Measurements from ENCODE around the gene TMEM238.

The TMEM238 gene

GRCh38 chr19:55354698-55355212, 29.3 kb downstream of the TMEM238 start, which contains the start of gene COX6B2:
Gene COX6B2, minus strand, starts transcription at chr19:55354719. Its CDS starts 198 bp downstream, at chr19:55354521.
- no peak for DNase-seq (ENCODE audit: low read depth)
- H3K4me3 ChIP-seq (ENCODE audit: low read depth, low read length) = peak within 1 kb of the TSS; percentile 28; the same call in 1 of the 2 replicates
- no peak for TF ChIP-seq CTCF (IDR thresholded peaks at IDR 0.05; ENCODE audit: insufficient read depth, low read depth, low read length, missing control alignments)

DNA sequence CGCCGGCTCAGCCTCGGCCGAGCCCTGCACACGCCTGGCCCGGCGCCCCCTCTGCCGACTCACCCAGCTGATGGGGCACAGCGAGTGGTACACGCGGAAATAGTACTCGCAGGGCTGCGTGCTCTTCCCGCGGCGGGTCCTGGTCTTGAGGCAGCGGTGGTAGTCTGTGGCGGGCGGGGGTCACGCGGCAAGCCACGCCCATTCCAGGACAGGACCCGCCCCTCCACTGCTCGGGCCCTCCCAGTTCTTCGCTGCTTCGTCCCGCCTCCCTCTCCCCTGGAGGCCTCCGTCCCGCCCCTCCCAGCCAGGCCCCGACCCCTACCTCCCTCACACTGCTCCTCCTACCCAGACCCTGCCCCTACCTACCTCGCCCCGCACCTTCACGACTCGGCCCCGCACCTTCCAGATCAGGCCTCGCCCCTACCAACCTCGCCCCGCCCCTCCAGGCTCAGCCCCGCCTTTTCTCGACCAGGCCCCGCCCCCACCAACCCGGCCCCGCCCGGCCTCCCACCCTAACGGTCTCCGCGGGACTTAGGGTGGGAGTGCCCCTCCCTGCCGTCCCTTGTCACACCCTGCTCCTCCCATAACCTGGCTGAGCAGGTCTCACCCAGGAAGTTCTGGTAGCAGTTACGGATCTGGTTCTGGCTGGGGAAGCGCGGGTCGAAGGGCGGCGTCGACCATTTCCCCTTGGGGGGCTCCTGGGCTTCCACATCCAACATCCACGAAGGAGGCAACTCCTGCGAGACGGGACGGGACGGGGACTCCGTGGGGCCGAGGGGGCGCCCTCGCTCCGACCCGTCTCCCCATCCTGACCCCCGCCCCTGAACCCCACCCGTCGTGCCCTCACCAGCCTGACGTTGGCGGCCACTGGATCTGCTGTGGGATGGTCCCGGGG, 30.0 kb downstream of the TMEM238 start:
- TF ChIP-seq CTCF (IDR thresholded peaks at IDR 0.05; ENCODE audit: insufficient read depth, low read depth, low read length, missing control alignments) = no peak
- DNase-seq (ENCODE audit: low read depth) = peak; percentile 58
- peak overlapping the region; percentile 28; the same call in 1 of the 2 replicates for H3K4me3 ChIP-seq (ENCODE audit: low read depth, low read length)

- no peak overlapping the region for H3K4me3 ChIP-seq (ENCODE audit: low read depth, low read length)
- TF ChIP-seq CTCF (IDR thresholded peaks at IDR 0.05; ENCODE audit: insufficient read depth, low read depth, low read length, missing control alignments) = no peak
- no peak for DNase-seq (ENCODE audit: low read depth)
Observed at GRCh38 chr19:55353356-55353802, 30.7 kb downstream of the TMEM238 start.

DNA sequence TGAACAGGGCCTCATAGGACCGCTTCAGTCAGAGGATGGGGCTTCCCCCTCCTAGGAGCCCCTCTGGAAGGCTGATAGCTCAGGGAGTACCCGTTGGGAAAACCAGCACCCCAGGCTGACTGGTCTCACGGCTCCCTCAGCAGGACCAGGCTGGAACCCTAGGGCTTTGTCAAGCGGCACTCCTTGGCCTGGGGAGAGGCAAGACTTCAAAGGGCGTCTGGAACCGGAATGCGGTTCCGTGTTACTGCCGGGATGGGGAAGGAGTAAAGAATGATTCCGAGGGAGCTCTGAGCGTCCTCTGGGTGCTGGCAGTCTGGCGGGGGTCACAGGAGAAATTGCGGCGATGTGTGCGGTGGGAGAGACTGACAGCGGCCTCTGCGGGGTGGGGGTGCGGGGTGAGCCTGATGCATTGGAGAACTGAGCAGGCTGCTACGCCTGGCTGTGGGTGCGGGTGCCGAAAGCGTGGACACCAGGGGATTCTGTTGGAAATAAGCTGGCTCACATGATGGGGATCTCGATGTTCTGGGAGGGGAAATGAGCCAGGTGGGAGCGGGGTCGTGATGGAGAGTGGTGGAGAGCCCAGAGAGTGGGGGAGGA, 31.4 kb downstream of the TMEM238 start:
- no peak for TF ChIP-seq CTCF (IDR thresholded peaks at IDR 0.05; ENCODE audit: insufficient read depth, low read depth, low read length, missing control alignments)
- H3K4me3 ChIP-seq (ENCODE audit: low read depth, low read length) = no peak overlapping the region
- DNase-seq (ENCODE audit: low read depth) = no peak

DNA sequence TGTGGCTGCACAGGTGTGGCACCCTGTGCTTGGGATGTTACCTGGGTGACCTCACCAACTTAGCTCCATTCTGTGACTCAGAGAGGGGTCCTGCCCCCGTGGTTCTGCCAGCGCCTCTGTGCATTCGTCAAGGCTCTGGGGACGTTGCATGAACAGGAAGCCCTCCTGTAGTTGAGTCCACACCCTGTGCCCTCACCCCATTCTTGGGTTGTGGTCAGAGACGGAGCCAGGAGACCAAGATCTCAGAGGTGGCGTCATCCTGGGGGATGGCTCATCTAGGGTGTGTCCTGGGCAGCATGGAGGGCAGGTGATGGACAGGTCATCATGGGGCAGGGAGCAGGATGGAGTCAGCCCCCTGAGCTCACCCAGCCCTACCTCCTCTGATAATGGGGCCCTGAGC, 32.1 kb downstream of the TMEM238 start:
- H3K4me3 ChIP-seq (ENCODE audit: low read depth, low read length) = no peak overlapping the region
- no peak for DNase-seq (ENCODE audit: low read depth)
- TF ChIP-seq CTCF (IDR thresholded peaks at IDR 0.05; ENCODE audit: insufficient read depth, low read depth, low read length, missing control alignments) = no peak

- TF ChIP-seq CTCF (IDR thresholded peaks at IDR 0.05; ENCODE audit: insufficient read depth, low read depth, low read length, missing control alignments) = no peak
- DNase-seq (ENCODE audit: low read depth) = no peak
- no peak overlapping the region for H3K4me3 ChIP-seq (ENCODE audit: low read depth, low read length)
Observed at GRCh38 chr19:55350620-55351315, 33.3 kb downstream of the TMEM238 start.

Data from GM12865 (cell line).